SU-DHL-6 (cell line): ENCODE results near the gene IL27RA.

ENCODE experiments used
- EZH2phosphoT487 ChIP-seq: fragments of 200-600 bp; sonication (generic), shearing (Covaris generic); conservative IDR thresholded peaks from 2 replicates; pipeline ENCODE4 v1.6.1; 2018; ENCODE audit warnings: mild to moderate bottlenecking, antibody characterized with exemption, low read length, moderate library complexity, mixed read lengths
- TF ChIP-seq, protein P1 (sequence below): fragments of 200-600 bp; sonication (generic); IDR thresholded peaks from one replicate; pipeline ENCODE4 v1.5.1; 2017; ENCODE audit warnings: antibody characterized with exemption, mild to moderate bottlenecking, low read length, moderate library complexity; ENCODE audit not compliant: insufficient read depth, poor library complexity, severe bottlenecking

- TF ChIP-seq, protein P1, sequence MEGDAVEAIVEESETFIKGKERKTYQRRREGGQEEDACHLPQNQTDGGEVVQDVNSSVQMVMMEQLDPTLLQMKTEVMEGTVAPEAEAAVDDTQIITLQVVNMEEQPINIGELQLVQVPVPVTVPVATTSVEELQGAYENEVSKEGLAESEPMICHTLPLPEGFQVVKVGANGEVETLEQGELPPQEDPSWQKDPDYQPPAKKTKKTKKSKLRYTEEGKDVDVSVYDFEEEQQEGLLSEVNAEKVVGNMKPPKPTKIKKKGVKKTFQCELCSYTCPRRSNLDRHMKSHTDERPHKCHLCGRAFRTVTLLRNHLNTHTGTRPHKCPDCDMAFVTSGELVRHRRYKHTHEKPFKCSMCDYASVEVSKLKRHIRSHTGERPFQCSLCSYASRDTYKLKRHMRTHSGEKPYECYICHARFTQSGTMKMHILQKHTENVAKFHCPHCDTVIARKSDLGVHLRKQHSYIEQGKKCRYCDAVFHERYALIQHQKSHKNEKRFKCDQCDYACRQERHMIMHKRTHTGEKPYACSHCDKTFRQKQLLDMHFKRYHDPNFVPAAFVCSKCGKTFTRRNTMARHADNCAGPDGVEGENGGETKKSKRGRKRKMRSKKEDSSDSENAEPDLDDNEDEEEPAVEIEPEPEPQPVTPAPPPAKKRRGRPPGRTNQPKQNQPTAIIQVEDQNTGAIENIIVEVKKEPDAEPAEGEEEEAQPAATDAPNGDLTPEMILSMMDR, result no peak
- TF ChIP-seq EZH2phosphoT487, result no peak
Observed at GRCh38 chr19:13981988-13982501, 49.5 kb upstream of the IL27RA start.
